Measurements from ENCODE around the gene RAB35.

Gene RAB35

DNA sequence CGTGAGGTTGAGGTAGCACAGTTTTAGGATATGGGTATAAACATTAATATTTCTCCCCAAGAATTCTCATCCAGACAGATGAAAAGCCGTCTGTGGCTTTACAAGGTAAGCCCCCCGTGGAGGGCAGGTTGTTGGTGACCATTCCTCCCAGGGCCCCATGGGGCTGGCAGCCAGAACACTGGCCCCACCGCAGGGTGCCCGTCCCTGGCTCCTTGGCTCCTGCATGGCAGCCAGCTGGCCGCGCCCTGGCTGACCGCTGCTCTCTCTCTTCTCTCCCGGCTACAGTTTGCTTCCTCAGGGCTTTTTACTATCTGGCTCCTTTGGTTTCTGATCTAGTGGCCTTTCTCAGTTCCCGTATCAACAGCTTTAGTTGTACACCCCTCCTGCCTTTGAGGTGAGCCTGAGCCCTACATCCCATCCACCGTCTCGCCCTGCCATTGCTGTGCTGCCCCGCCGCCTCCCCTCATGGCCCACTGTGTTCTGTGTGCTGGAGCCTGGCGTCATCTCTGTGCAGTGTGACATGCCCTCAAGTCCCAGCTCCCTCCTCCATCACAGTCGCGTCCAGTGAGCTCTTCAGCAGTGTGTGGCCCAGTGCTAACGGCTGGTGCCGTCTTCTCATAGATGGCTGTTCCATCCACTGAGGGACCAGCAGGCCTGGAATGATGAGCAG is 25.8 kb downstream of the RAB35 start:
- Histone ChIP-seq H3K27ac (replicated peaks) (no peak overlapping the region), H3K27me3 (ENCODE audit: insufficient read depth, poor library complexity, severe bottlenecking) (no peaks in the 10 kb centered on the region), H3K4me3 (replicated peaks; ENCODE audit: insufficient read depth, low read length) (no peak overlapping the region)
- DNase-seq (ENCODE audit: low read depth in 1 of 2, low spot score in 1 of 2): no peak
- no peak for TF ChIP-seq POLR2AphosphoS5 (IDR thresholded peaks at IDR 0.05; ENCODE audit: low read depth)
- TF ChIP-seq GABPA (IDR thresholded peaks at IDR 0.05; ENCODE audit: low read depth): no peak
- TF ChIP-seq SPI1 (IDR thresholded peaks at IDR 0.05; ENCODE audit: borderline replicate concordance, low read depth): no peak
- TF ChIP-seq, protein P1, sequence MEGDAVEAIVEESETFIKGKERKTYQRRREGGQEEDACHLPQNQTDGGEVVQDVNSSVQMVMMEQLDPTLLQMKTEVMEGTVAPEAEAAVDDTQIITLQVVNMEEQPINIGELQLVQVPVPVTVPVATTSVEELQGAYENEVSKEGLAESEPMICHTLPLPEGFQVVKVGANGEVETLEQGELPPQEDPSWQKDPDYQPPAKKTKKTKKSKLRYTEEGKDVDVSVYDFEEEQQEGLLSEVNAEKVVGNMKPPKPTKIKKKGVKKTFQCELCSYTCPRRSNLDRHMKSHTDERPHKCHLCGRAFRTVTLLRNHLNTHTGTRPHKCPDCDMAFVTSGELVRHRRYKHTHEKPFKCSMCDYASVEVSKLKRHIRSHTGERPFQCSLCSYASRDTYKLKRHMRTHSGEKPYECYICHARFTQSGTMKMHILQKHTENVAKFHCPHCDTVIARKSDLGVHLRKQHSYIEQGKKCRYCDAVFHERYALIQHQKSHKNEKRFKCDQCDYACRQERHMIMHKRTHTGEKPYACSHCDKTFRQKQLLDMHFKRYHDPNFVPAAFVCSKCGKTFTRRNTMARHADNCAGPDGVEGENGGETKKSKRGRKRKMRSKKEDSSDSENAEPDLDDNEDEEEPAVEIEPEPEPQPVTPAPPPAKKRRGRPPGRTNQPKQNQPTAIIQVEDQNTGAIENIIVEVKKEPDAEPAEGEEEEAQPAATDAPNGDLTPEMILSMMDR (IDR thresholded peaks at IDR 0.05; ENCODE audit: insufficient read depth, low read length): no peak
- TF ChIP-seq, protein P2, sequence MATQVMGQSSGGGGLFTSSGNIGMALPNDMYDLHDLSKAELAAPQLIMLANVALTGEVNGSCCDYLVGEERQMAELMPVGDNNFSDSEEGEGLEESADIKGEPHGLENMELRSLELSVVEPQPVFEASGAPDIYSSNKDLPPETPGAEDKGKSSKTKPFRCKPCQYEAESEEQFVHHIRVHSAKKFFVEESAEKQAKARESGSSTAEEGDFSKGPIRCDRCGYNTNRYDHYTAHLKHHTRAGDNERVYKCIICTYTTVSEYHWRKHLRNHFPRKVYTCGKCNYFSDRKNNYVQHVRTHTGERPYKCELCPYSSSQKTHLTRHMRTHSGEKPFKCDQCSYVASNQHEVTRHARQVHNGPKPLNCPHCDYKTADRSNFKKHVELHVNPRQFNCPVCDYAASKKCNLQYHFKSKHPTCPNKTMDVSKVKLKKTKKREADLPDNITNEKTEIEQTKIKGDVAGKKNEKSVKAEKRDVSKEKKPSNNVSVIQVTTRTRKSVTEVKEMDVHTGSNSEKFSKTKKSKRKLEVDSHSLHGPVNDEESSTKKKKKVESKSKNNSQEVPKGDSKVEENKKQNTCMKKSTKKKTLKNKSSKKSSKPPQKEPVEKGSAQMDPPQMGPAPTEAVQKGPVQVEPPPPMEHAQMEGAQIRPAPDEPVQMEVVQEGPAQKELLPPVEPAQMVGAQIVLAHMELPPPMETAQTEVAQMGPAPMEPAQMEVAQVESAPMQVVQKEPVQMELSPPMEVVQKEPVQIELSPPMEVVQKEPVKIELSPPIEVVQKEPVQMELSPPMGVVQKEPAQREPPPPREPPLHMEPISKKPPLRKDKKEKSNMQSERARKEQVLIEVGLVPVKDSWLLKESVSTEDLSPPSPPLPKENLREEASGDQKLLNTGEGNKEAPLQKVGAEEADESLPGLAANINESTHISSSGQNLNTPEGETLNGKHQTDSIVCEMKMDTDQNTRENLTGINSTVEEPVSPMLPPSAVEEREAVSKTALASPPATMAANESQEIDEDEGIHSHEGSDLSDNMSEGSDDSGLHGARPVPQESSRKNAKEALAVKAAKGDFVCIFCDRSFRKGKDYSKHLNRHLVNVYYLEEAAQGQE (IDR thresholded peaks at IDR 0.05; ENCODE audit: insufficient replicate concordance, low read depth): no peak

DNA sequence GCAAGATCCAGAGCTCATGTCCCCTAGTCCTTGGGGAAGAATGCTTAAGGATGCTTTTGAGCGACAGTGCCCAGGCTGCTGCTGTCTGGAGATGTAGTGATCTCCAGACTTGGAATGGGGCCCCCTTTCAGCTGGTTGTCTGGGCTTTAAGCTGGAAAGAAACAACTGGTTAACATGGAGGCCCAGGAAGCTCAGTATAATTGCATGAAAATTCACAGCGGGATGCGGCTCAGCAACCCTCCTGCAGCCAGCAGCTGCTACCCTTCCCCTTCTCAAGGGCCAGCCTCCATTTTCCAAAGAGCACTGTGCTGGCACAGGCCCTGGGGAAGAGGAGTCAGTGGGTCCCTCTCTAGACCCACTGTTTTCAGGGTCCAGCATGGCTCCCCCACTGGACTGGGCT is 26.3 kb downstream of the RAB35 start:
- H3K4me3 ChIP-seq (replicated peaks; ENCODE audit: insufficient read depth, low read length): no peak overlapping the region
- H3K27me3 ChIP-seq (ENCODE audit: insufficient read depth, poor library complexity, severe bottlenecking): no peaks in the 10 kb centered on the region
- H3K27ac ChIP-seq (replicated peaks): no peak overlapping the region
- TF ChIP-seq GABPA (IDR thresholded peaks at IDR 0.05; ENCODE audit: low read depth) (no peak), SPI1 (IDR thresholded peaks at IDR 0.05; ENCODE audit: borderline replicate concordance, low read depth) (no peak), POLR2AphosphoS5 (IDR thresholded peaks at IDR 0.05; ENCODE audit: low read depth) (no peak)
- TF ChIP-seq, protein P1 (IDR thresholded peaks at IDR 0.05; ENCODE audit: insufficient read depth, low read length): no peak
- TF ChIP-seq, protein P2 (IDR thresholded peaks at IDR 0.05; ENCODE audit: insufficient replicate concordance, low read depth): no peak
- DNase-seq (ENCODE audit: low read depth in 1 of 2, low spot score in 1 of 2): no peak

GRCh38 chr12:120089796-120090195 is 26.8 kb downstream of the RAB35 start:
- TF ChIP-seq GABPA (IDR thresholded peaks at IDR 0.05; ENCODE audit: low read depth): no peak
- TF ChIP-seq, protein P2 (IDR thresholded peaks at IDR 0.05; ENCODE audit: insufficient replicate concordance, low read depth): no peak
- TF ChIP-seq, protein P1 (IDR thresholded peaks at IDR 0.05; ENCODE audit: insufficient read depth, low read length): no peak
- no peak for TF ChIP-seq POLR2AphosphoS5 (IDR thresholded peaks at IDR 0.05; ENCODE audit: low read depth)
- TF ChIP-seq SPI1 (IDR thresholded peaks at IDR 0.05; ENCODE audit: borderline replicate concordance, low read depth): no peak

More at GRCh38 chr12:120089796-120090195, 26.8 kb downstream of the RAB35 start:
- no peak for DNase-seq (ENCODE audit: low read depth in 1 of 2, low spot score in 1 of 2)
- H3K4me3 ChIP-seq (replicated peaks; ENCODE audit: insufficient read depth, low read length): no peak overlapping the region
- no peaks in the 10 kb centered on the region for H3K27me3 ChIP-seq (ENCODE audit: insufficient read depth, poor library complexity, severe bottlenecking)
- H3K27ac ChIP-seq (replicated peaks): no peak overlapping the region

All from HL-60 (cell line).